GM20000 (cell line): ENCODE data around the gene NBAS.
A peak's percentile ranks its signal among the peaks of the same experiment; 100 is the strongest.
"Not testable (repeated sequence)": the region's sequence is repeated elsewhere in the genome, so short reads cannot be mapped to it uniquely, and the experiment has no call there.

Experiments used
- DNase-seq: peaks from one replicate; pipeline ENCODE4 v3.0.0; 2012; ENCODE audit warnings: low spot score
- TF ChIP-seq, protein P1 (sequence below): IDR thresholded peaks from 2 replicates; pipeline ENCODE4 v1.5.1; 2012; ENCODE audit warnings: mild to moderate bottlenecking, control low read depth; ENCODE audit errors: extremely low read depth, missing control alignments

The NBAS gene

GRCh38 chr2:15334644-15335326 lies 226.3 kb downstream of the NBAS start:
- TF ChIP-seq, protein P1, sequence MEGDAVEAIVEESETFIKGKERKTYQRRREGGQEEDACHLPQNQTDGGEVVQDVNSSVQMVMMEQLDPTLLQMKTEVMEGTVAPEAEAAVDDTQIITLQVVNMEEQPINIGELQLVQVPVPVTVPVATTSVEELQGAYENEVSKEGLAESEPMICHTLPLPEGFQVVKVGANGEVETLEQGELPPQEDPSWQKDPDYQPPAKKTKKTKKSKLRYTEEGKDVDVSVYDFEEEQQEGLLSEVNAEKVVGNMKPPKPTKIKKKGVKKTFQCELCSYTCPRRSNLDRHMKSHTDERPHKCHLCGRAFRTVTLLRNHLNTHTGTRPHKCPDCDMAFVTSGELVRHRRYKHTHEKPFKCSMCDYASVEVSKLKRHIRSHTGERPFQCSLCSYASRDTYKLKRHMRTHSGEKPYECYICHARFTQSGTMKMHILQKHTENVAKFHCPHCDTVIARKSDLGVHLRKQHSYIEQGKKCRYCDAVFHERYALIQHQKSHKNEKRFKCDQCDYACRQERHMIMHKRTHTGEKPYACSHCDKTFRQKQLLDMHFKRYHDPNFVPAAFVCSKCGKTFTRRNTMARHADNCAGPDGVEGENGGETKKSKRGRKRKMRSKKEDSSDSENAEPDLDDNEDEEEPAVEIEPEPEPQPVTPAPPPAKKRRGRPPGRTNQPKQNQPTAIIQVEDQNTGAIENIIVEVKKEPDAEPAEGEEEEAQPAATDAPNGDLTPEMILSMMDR: no peak

GRCh38 chr2:15331787-15332186 lies 229.3 kb downstream of the NBAS start:
- TF ChIP-seq, protein P1: no peak
- DNase-seq: no peak

More at GRCh38 chr2:15334644-15335326, 226.3 kb downstream of the NBAS start:
- DNase-seq: no peak

GRCh38 chr2:15325296-15325695 lies 235.8 kb downstream of the NBAS start:
- no peak for DNase-seq
- TF ChIP-seq, protein P1: no peak

DNA sequence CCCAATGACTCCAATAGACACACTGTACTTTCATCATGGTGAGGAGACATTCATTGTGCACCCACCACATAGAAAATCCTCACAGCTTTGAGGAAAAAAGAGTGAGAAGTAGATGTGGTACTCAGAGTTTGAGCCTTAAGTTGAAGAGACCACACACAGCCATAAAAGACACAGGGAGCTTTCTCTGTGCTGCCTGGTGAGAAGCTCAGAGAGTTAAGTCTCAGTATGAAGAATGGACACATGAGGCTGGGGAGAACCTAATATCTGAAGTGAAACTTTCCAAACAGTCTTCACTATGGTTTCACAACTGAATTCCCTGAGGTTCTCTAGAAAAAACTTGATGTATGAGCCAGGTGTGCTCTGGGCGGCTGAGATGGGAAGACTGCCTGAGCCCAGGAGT lies 237.9 kb downstream of the NBAS start:
- TF ChIP-seq, protein P1: no peak
- no peak for DNase-seq

DNA sequence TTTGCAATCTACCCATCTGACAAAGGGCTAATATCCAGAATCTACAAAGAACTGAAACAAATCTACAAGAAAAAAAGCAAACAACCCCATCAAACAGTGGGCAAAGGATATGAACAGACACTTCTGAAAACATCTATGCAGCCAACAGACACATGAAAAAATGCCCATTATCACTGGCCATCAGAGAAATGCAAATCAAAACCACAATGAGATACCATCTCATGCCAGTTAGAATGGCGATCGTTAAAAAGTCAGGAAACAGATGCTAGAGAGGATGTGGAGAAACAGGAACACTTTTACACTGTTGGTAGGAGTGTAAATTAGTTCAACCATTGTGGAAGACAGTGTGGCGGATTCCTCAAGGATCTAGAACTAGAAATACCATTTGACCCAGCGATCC lies 239.7 kb downstream of the NBAS start:
- not testable (repeated sequence) for DNase-seq

DNA sequence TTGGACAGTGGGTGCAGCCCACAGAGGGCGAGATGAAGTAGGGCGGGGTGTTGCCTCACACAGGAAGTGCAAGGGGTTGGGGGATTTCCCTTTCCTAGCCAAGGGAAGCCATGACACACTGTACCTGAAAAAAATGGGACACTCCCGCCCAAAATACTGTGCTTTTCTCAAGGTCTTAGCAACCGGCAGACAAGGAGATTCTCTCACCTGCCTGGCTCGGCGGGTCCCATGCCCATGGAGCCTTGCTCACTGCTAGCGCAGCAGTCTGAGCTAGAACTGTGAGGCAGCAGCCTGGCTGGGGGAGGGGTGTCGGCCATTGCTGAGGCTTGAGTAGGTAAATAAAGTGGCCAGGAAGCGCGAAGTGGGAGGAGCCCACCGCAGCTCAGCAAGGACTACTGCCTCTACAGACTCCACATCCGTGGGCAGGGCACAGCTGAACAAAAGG lies 244.7 kb downstream of the NBAS start:
- TF ChIP-seq, protein P1: no peak
- no peak for DNase-seq

- TF ChIP-seq, protein P1: no peak
- no peak for DNase-seq
These were observed 245.7 kb downstream of the NBAS start for GRCh38 chr2:15315411-15315810.

GRCh38 chr2:15313657-15314056 lies 247.5 kb downstream of the NBAS start:
- peak; percentile 39 for DNase-seq
- TF ChIP-seq, protein P1: no peak
